Nephron (organoid): Measurements from ENCODE around the gene ABI2.

Experiments
- H3K27ac Mint-ChIP-seq, 3 experiments: 2 replicates each; pipeline ENCODE4 v1.8.0; 2020; ENCODE audit warnings: mixed read lengths in 3 of 3, mild to moderate bottlenecking in 2 of 3, moderate library complexity in 1 of 3
- H3K27me3 Mint-ChIP-seq: 2 replicates; pipeline ENCODE4 v1.8.0; 2021; ENCODE audit warnings: low read depth, mild to moderate bottlenecking, moderate library complexity, mixed read lengths
- H3K36me3 Mint-ChIP-seq: 2 replicates; pipeline ENCODE4 v1.8.0; 2020; ENCODE audit warnings: low read depth, mixed read lengths
- H3K4me1 Mint-ChIP-seq: 2 replicates; pipeline ENCODE4 v1.8.0; 2020; ENCODE audit warnings: mixed read lengths
- H3K4me3 Mint-ChIP-seq, 3 experiments: 2 replicates each; pipeline ENCODE4 v1.8.0; 2020; ENCODE audit warnings: mild to moderate bottlenecking in 3 of 3, mixed read lengths in 3 of 3, moderate library complexity in 2 of 3
- H3K9me3 Mint-ChIP-seq: 2 replicates; pipeline ENCODE4 v1.8.0; 2020; ENCODE audit warnings: mixed read lengths
- CTCF ChIP-seq, 3 experiments: fragments of 200-600 bp; sonication (generic); IDR thresholded peaks; one replicate each; pipeline ENCODE4 v1.5.0; 2021; ENCODE audit warnings: antibody characterized with exemption in 3 of 3; ENCODE audit not compliant: unreplicated experiment in 3 of 3

ABI2 gene

GRCh38 chr2:203327901-203328759 lies at the start of gene ABI2:
ABI2 (plus strand) TSS chr2:203328394; CDS start chr2:203328515, 121 bp downstream.
- Mint-ChIP-seq H3K36me3 (peaks cover 6% of the 10 kb centered on the region), H3K27ac (peak within 1 kb of the TSS; percentile 93 to 99 (median 98)), H3K27me3 (no peaks in the 10 kb centered on the region), H3K9me3 (no peaks in the 10 kb centered on the region), H3K4me3 (peak within 1 kb of the TSS; percentile 94 to 97 (median 97)), H3K4me1 (peaks cover 29% of the 10 kb centered on the region)
- TF ChIP-seq CTCF (IDR thresholded peaks at IDR 0.05; ENCODE audit: unreplicated experiment in 3 of 3), result no peak

DNA sequence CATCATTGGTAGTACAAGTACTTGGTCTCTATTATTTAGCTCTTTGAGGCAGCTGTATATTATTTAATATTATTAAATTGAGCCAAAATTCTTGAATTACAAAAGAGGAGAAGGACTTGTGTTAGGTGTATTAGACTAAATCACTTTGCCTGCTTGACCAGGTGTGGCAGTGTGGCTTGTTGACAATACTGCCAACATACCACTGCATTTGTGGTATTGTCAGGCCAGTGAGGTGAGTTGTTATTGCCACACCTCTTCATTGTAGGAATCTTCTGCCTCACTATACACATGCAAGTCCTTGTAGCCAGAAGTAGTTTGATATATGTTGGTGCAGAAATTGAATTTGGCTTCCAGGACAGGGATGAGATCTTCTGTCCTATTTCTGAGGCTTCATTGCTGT lies 48.9 kb upstream of the ABI2 start:
- Mint-ChIP-seq H3K27me3 (no peaks in the 10 kb centered on the region), H3K4me1 (no peaks in the 10 kb centered on the region), H3K36me3 (peaks cover 47% of the 10 kb centered on the region)

DNA sequence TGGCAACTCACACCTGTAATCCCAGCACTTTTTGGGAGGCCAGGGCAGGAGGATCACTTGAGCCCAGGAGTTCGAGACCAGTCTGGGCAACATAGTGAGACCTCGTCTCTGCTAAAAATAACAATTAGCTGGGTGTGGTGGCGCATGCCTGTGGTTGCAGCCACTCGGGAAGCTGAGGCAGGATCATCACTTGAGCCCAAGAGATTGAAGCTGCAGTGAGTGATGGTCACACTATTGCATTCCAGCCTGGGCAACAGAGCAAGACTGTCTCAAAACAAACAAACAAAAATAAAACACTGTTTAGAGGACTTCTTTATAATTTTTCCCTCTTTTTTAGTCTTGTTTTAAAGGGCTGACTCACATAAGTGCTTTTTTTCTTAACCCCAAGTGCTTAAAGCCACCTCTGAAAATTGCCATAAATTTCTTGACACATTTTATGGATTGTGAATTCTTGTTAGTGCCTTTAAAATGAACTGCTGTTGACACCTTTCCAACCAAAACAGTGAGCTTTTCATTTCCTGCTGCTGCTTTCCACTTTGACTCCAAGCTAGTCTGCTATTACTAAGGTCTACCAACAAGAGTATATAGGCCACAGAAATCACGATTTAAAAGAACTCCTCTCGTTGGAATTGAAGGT lies 47.6 kb upstream of the ABI2 start:
- Mint-ChIP-seq H3K36me3 (peaks cover 53% of the 10 kb centered on the region), H3K9me3 (no peaks in the 10 kb centered on the region), H3K27ac (peak overlapping the region; percentile 61 to 92 (median 79)), H3K4me1 (no peaks in the 10 kb centered on the region), H3K4me3 (no peak overlapping the region), H3K27me3 (no peaks in the 10 kb centered on the region)
- TF ChIP-seq CTCF (IDR thresholded peaks at IDR 0.05; ENCODE audit: unreplicated experiment in 3 of 3), result no peak

More for the DNA sequence above, 48.9 kb upstream of the ABI2 start:
- Mint-ChIP-seq H3K9me3 (no peaks in the 10 kb centered on the region), H3K4me3 (no peak overlapping the region), H3K27ac (no peak overlapping the region)
- no peak for TF ChIP-seq CTCF (IDR thresholded peaks at IDR 0.05; ENCODE audit: unreplicated experiment in 3 of 3)

- Mint-ChIP-seq H3K27ac (no peak overlapping the region), H3K4me1 (no peaks in the 10 kb centered on the region), H3K27me3 (no peaks in the 10 kb centered on the region), H3K36me3 (peaks cover 51% of the 10 kb centered on the region), H3K4me3 (no peak overlapping the region), H3K9me3 (no peaks in the 10 kb centered on the region)
- TF ChIP-seq CTCF (IDR thresholded peaks at IDR 0.05; ENCODE audit: unreplicated experiment in 3 of 3), result no peak
Observed at GRCh38 chr2:203282101-203282500, 46.1 kb upstream of the ABI2 start.

GRCh38 chr2:203286532-203286931 lies 41.7 kb upstream of the ABI2 start:
- Mint-ChIP-seq H3K27ac (no peak overlapping the region), H3K36me3 (peaks cover 32% of the 10 kb centered on the region), H3K27me3 (no peaks in the 10 kb centered on the region), H3K4me1 (no peaks in the 10 kb centered on the region), H3K9me3 (no peaks in the 10 kb centered on the region), H3K4me3 (no peak overlapping the region)
- TF ChIP-seq CTCF (IDR thresholded peaks at IDR 0.05; ENCODE audit: unreplicated experiment in 3 of 3), result no peak
